Thoracic aorta (tissue), 2 donors: ENCODE data around the gene ACOT13. TPM values are rescaled to one million over a fixed set of nuclear protein-coding genes. Genes with fewer than 3 reads are reported as not detected.
"Not testable (repeated sequence)": the region's sequence is repeated elsewhere in the genome, so short reads cannot be mapped to it uniquely, and the experiment has no call there.

Source experiments
- ATAC-seq: fragments of 150-250 bp; one replicate; pipeline ENCODE4 v1.8.0; 2017; ENCODE audit warnings: low read depth; ENCODE audit not compliant: insufficient number of reproducible peaks, low FRiP score
- DNase-seq: peaks from one replicate; pipeline ENCODE4 v3.0.0-alpha.2; 2020; ENCODE audit warnings: low spot score
- H3K27ac ChIP-seq, 2 donors: fragments of 200-600 bp; sonication (generic); 1 replicate in 1 of 2; 2 replicates in 1 of 2; pipeline ENCODE4 v1.5.1; 2016; ENCODE audit warnings: mild to moderate bottlenecking in 2 of 2, moderate library complexity in 2 of 2
- H3K27me3 ChIP-seq: fragments of 200-600 bp; sonication (generic); replicated peaks from 2 replicates; pipeline ENCODE4 v1.6.0; 2016; ENCODE audit warnings: mild to moderate bottlenecking; ENCODE audit not compliant: insufficient read depth
- H3K36me3 ChIP-seq: fragments of 200-600 bp; sonication (generic); one replicate; pipeline ENCODE4 v1.5.1; 2016
- H3K4me1 ChIP-seq, 2 donors: fragments of 200-600 bp; sonication (generic); 1 replicate in 1 of 2; 2 replicates in 1 of 2; pipeline versions ENCODE4 v1.5.1 to v1.6.0; 2016; ENCODE audit warnings: low read depth in 2 of 2, mild to moderate bottlenecking in 1 of 2; ENCODE audit not compliant: control insufficient read depth in 1 of 2
- H3K4me3 ChIP-seq: fragments of 200-600 bp; sonication (generic); 2 replicates; pipeline ENCODE4 v1.5.1; 2016; ENCODE audit warnings: mild to moderate bottlenecking
- H3K9me3 ChIP-seq: fragments of 200-600 bp; sonication (generic); 2 replicates; pipeline ENCODE4 v1.5.1; 2016
- CTCF ChIP-seq: fragments of 200-600 bp; sonication (generic); IDR thresholded peaks from one replicate; pipeline ENCODE4 v1.5.1; 2019; ENCODE audit warnings: antibody characterized with exemption
- total RNA-seq, 2 donors: library from RNA; depleted of rRNA; stranded (reverse); fragments of >200 nt; gene quantifications; one replicate each; pipeline versions ENCODE4 v1.1.0 to v1.2.3, GENCODE V29; 2016

The ACOT13 gene
- total RNA-seq, 2 donors from 2014 or later, result 2.5 to 5.8 TPM

GRCh38 chr6:24742216-24742738 lies 75.4 kb downstream of the ACOT13 start:
- Histone ChIP-seq H3K27ac (no peak overlapping the region), H3K4me1 (peaks cover 0 to 9% of the 10 kb centered on the region in 2 donors), H3K9me3 (no peaks in the 10 kb centered on the region), H3K4me3 (no peak overlapping the region), H3K27me3 (no peaks in the 10 kb centered on the region), H3K36me3 (no peaks in the 10 kb centered on the region)
- ATAC-seq (no peak), DNase-seq (no peak)
- no peak for TF ChIP-seq CTCF

- peaks cover 0 to 9% of the 10 kb centered on the region in 2 donors for H3K4me1 ChIP-seq
- peak overlapping the region; percentile 39 to 58 for H3K27ac ChIP-seq
- H3K9me3 ChIP-seq, result no peaks in the 10 kb centered on the region
- no peak for DNase-seq
- H3K36me3 ChIP-seq, result no peaks in the 10 kb centered on the region
- H3K4me3 ChIP-seq, result no peak overlapping the region
- H3K27me3 ChIP-seq, result no peaks in the 10 kb centered on the region
- peak; percentile 77 for ATAC-seq
- no peak for TF ChIP-seq CTCF
Observed at GRCh38 chr6:24743265-24743943, 76.5 kb downstream of the ACOT13 start.

GRCh38 chr6:24743944-24744335 lies 77.1 kb downstream of the ACOT13 start:
- Histone ChIP-seq H3K4me3 (no peak overlapping the region), H3K27me3 (no peaks in the 10 kb centered on the region), H3K4me1 (peaks cover 0 to 9% of the 10 kb centered on the region in 2 donors), H3K36me3 (no peaks in the 10 kb centered on the region), H3K27ac (peak overlapping the region; percentile 39 to 58), H3K9me3 (no peaks in the 10 kb centered on the region)
- no peak for TF ChIP-seq CTCF
- ATAC-seq (no peak), DNase-seq (no peak)

GRCh38 chr6:24744911-24745310 lies 78.0 kb downstream of the ACOT13 start:
- no peaks in the 10 kb centered on the region for H3K9me3 ChIP-seq
- H3K4me1 ChIP-seq, result peaks cover 0 to 9% of the 10 kb centered on the region in 2 donors
- no peaks in the 10 kb centered on the region for H3K27me3 ChIP-seq
- H3K36me3 ChIP-seq, result no peaks in the 10 kb centered on the region
- H3K4me3 ChIP-seq, result no peak overlapping the region
- ATAC-seq, result no peak
- TF ChIP-seq CTCF, result no peak
- DNase-seq, result no peak
- H3K27ac ChIP-seq, result no peak overlapping the region

GRCh38 chr6:24749297-24749696 lies 82.4 kb downstream of the ACOT13 start:
- Histone ChIP-seq H3K4me1 (no peaks in the 10 kb centered on the region), H3K27ac (no peak overlapping the region), H3K9me3 (no peaks in the 10 kb centered on the region), H3K4me3 (no peak overlapping the region), H3K36me3 (no peaks in the 10 kb centered on the region), H3K27me3 (no peaks in the 10 kb centered on the region)
- DNase-seq, result no peak
- ATAC-seq, result no peak
- no peak for TF ChIP-seq CTCF

- not testable (repeated sequence) for ATAC-seq, H3K27ac ChIP-seq, H3K36me3 ChIP-seq, H3K27me3 ChIP-seq, H3K4me1 ChIP-seq, H3K9me3 ChIP-seq, H3K4me3 ChIP-seq, DNase-seq
Observed at GRCh38 chr6:24750878-24751277, 84.0 kb downstream of the ACOT13 start.
